ENCODE measurements around the gene GNAL.
"Not testable (repeated sequence)": the region's sequence is repeated elsewhere in the genome, so short reads cannot be mapped to it uniquely, and the experiment has no call there.

Gene GNAL

DNA sequence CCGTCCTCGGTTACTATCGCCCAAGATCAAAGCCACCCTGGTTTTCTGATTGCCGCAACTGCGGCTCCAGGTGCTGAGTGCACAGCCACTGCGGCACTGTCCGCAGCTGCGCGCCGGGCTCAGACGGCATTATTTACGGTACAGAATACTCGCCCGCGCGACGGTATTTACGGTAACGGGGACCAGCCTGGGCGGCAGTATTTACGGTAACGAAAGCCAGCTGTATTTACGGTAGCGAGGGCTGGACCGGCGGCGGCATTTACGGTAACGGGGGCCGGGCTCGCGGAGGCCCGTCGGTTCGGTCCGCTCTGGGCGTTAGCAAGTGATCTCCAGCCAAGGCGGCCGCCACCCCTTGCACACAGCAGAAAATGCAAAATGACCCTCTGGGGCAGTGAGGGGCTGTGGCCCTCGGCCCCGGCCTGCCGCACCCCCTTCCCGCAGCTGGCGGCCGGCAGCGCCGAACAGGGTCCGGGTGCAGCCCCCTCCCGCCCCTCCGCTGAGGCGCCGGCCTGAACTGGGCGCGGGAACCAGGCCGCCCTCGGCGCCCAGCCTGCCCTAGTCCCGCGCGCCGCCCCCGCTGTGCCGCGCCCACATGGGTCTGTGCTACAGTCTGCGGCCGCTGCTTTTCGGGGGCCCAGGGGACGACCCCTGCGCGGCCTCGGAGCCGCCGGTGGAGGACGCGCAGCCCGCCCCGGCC lies at the start of gene GNAL:
Gene GNAL, plus strand, starts transcription at position 293 of the 697 bp plus-strand sequence. Its CDS starts 300 bp downstream, at position 593.
- peak; percentile 40 for DNase-seq (ENCODE audit: low read depth)

- not testable (repeated sequence) for DNase-seq (ENCODE audit: low read depth)
Measured at GRCh38 chr18:11647310-11647709, 41.8 kb upstream of the GNAL start.

- DNase-seq (ENCODE audit: low read depth) = not testable (repeated sequence)
Measured at GRCh38 chr18:11647804-11648203, 41.3 kb upstream of the GNAL start.

DNA sequence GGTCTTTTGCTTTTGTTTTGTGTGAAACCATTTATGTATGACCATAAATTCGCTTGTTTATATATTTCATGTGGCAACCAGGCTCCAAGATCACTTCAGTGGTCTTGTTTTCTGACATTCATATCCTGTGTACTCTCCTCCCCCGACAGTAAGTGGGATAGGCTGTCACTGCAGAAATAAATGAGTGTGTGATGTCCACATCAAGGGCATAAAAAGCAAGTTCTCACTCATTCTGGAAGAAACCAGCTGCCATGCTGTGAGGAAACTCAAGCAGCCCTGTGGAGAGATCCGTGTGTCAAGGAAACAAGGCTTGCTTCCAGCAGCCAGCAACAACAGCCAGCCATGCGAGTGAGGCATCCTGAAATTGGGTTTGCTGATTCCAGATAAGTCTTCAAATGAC lies 39.2 kb upstream of the GNAL start:
- no peak for DNase-seq (ENCODE audit: low read depth)

DNA sequence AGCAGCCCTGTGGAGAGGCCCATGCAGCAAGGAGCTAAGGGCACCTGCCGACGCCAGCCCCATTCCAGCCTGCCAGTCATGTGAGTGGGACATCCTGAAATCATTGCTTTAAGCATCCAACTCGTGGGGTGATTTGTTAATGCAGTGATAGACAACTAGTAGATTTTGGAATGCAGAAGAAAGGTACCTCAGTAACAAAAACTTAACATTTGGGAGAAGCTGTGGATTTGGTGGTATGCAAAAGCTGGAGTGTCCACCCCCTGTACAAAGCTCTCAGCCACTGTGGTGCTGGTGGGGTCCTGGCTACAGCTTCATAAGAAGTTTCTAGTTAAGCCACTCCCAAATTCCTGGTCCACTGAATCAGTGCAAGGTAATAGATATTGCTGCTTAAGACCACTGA lies 37.2 kb upstream of the GNAL start:
- DNase-seq (ENCODE audit: low read depth) = no peak

GRCh38 chr18:11653521-11653920 lies 35.5 kb upstream of the GNAL start:
- DNase-seq (ENCODE audit: low read depth) = no peak

DNA sequence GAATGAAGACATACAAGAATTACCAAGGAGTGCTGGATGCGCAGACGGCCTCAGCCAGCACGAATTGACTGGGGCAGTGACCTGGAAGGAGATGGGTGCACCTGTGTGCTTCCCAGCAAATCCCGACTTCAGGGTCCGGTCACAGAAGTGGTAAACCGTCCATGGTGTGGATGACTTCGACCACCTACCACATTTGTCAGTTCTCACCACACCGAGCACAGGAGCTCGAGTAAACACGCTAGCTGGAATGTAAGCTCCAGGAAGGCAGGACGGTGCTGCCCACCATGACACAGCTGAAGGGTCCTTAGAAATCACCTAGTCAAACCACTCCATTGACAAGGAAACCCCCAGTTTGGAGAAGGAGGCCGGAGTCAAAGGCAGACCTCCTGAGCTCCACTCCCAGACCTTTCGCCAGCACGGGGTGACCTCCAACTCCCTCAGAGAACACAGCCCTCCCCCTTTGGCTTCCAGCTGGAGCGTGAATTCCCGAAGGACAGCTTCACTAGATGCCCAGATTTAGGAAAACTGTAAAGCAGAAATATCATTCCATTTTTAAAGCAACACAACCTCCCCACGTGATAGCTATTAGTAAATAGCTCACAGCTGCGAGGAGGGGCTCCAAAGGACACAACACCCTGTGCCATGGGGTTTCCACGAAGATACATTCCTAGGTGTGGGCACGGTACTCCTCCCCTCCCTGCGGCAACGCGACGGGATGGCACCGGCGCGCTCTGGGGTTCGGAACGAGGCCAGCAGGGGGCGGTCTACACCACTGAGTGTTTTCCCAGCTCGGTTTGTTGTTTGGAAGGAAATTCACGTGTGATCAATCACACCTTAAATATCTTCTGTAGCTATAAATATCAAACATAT lies 34.1 kb upstream of the GNAL start:
- DNase-seq (ENCODE audit: low read depth) = peak; percentile 1

DNA sequence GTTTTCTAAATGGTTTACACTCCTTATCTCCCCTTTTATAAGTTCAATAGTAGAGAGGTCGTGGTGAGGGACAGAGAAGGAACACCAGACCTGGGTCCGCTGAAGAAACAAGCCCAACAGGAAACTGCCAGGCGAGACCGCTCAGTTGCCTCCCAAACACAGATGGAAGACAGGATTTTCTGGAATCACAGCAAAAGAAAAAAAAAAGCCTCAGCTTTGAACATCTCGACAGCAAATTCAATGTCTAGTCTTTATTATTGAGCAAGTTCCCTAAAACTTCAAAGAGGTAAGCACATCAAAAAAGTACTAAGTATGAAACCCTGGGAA lies 33.5 kb upstream of the GNAL start:
- no peak for DNase-seq (ENCODE audit: low read depth)

DNA sequence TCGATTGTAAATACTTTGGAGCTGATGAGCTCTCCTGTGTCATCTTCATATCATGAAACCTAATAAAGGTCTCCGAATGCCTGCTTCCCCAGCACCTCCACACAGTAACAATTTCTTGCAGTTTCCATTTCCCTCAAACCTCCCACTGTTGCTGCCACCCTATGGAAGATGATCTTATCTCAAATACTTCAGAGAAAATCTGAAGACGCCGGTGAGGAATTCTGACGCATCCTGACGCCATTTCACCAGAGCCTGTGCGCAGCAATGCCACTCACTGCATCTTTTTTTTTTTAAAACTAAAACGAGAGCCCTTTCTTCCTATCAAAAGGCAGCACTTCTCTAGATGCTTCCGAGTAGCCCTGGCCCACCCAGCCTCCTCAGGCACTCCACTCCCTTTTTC lies 31.9 kb upstream of the GNAL start:
- DNase-seq (ENCODE audit: low read depth) = no peak

- no peak for DNase-seq (ENCODE audit: low read depth)
Measured at GRCh38 chr18:11657554-11657953, 31.5 kb upstream of the GNAL start.

DNA sequence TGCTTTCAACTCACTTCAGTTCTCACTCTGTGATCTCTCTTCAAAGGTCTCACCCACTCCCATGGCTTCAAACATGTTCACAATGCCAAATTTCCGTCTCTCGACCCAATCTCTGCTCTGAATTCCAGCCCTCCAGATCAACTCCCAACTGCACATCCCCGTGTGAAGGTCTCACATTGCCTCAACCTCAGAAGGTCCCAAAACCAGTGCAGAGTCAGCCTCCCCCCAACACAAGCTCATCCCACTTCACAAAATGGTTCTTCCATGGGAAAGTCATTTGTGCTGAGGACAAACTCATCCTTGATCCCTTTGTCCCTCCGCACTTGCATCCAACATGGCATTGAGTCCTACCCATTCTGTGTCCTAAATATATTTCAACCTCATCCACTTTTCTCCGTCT lies 31.0 kb upstream of the GNAL start:
- no peak for DNase-seq (ENCODE audit: low read depth)

GRCh38 chr18:11658989-11659388 lies 30.1 kb upstream of the GNAL start:
- DNase-seq (ENCODE audit: low read depth) = no peak

DNA sequence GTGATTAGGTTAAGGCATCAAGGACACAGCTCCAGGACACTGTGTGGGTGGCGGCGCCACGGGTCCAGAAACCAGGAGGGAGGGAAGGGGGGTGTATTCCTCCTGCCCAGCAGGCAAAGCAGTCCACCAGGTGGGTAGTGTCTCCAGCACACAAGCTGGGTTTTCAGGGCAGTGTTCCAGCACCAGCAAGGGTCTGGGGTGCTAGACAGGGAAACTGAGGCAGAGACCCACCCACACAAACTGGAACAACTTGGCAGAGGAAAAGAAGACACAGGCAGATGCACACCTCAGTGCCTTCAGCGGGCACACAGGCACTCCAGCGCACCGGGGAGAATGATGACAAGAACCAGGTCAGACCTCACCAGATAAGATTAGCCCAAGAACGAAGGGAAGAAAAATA lies 28.4 kb upstream of the GNAL start:
- DNase-seq (ENCODE audit: low read depth) = no peak

DNA sequence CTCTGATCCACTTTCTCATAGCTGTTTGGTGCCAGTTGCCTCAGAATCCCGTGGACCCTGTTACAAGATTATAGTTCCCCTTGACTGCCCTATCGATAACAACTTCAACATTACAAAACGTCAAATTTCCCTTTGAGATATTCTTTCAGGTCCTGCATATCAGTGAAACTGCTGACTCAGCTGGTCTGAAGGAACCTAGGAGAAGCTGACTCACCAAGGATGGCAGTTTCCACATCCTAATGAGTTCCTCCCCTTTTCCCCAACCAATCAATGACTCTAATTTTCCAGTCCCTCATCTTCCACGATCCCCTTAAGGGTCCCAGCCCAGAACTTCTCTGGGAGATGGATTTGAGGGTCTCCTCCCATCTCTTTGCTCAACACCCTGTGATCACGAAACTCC lies 27.6 kb upstream of the GNAL start:
- no peak for DNase-seq (ENCODE audit: low read depth)

GRCh38 chr18:11663439-11664029 lies 25.5 kb upstream of the GNAL start:
- DNase-seq (ENCODE audit: low read depth) = no peak

DNA sequence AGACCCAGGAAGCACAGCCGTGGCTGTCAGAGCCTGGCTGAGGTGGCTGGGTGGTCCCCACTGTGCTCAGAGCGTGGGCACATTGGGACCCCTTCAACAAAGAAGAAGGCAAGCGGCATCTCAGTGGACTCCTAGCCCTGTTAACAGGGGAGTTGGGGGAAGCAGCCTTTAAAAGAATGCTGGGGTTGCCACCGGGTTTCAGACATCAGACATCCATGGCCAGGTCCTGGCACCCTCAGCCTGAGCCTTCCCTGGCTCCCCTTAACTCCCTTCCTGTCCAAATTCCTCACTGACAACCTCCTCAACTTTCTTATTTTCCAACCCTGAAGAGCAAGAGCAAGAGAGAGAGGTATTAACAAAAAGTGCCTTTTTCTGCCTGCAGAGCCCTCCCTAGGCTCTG lies 24.8 kb upstream of the GNAL start:
- DNase-seq (ENCODE audit: low read depth) = no peak

- no peak for DNase-seq (ENCODE audit: low read depth)
Measured at GRCh38 chr18:11665146-11665545, 23.9 kb upstream of the GNAL start.

GRCh38 chr18:11665587-11665986 lies 23.5 kb upstream of the GNAL start:
- DNase-seq (ENCODE audit: low read depth) = no peak

- no peak for DNase-seq (ENCODE audit: low read depth)
Measured at GRCh38 chr18:11666176-11666575, 22.9 kb upstream of the GNAL start.

- DNase-seq (ENCODE audit: low read depth) = no peak
Measured at GRCh38 chr18:11666831-11667230, 22.2 kb upstream of the GNAL start.

GRCh38 chr18:11667578-11667977 lies 21.5 kb upstream of the GNAL start:
- no peak for DNase-seq (ENCODE audit: low read depth)

DNA sequence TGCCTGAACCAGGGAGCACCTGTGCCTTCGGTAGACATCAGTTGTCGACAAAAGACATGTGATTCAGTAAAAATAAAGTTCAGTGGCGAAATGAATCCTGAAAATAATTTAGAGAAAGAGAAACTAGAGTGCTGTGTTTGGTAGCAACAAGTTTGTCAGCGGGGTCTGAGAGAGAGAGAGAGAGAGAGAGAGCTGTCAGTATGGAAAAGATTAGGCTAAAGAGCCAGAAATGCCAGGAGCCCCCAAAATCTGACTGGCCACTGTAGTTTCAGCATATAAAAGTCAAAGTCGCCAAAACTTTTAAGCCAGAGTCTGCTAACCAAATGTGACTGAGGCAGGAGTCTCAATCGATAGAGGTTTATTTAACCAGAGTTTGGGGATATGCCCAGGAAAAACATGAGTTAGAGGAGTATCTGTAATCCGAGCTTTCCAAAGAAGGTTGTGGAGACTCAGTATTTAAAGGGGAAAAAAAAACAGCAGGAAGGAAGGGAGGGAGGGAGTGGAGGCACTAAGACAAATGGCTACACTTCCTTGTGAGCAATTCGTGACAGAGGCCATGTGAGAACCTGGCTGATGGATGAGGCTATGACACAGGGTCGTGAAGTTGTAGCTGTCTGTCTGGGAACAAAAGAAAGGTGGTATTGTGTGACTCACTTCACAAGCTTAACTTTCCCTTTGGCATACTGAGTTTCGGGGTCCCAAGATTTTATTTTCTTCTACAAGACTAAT lies 20.5 kb upstream of the GNAL start:
- DNase-seq (ENCODE audit: low read depth) = no peak
